ENCODE results near the gene TUBG1. TPM values are rescaled to one million over a fixed set of nuclear protein-coding genes. Genes with fewer than 3 reads are reported as not detected.

The TUBG1 gene
- 10.8 and 11.5 TPM in 2 replicates for total RNA-seq

DNA sequence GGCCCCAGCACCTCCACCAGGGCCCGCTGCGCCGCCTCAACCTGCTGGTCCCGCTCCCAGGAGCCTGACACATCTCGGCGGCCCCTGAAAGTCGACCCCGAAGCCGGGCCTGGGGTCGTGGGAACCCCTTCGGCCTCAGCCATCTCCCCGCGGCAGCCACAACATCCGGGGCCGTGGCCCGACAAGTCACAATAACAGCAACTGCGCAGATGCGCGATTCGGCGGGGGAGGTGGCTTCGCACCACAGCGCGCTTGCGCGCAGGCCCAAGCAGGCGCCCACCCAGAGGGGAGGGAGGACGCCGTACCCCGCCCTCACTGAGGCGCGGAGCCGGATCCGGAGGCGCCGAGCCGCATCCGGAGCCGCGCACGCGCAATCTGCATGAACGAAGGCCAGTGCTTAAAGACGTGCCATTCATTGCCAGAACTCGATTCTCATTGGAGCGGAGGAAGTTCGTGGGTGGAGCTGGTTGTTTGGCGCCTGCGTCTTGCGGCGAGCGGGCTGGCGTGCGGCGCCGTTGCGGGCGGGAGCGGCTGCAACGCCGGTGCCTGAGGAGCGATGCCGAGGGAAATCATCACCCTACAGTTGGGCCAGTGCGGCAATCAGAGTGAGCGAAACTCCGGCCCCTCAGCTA is at the start of gene TUBG1, which contains the start of gene RETREG3:
TUBG1 (plus strand) TSS at position 502 of the 632 bp plus-strand sequence; CDS start at position 557, 55 bp downstream.
RETREG3 (minus strand) TSS at position 193 of the 632 bp plus-strand sequence; CDS start at position 143, 50 bp downstream.

DNA sequence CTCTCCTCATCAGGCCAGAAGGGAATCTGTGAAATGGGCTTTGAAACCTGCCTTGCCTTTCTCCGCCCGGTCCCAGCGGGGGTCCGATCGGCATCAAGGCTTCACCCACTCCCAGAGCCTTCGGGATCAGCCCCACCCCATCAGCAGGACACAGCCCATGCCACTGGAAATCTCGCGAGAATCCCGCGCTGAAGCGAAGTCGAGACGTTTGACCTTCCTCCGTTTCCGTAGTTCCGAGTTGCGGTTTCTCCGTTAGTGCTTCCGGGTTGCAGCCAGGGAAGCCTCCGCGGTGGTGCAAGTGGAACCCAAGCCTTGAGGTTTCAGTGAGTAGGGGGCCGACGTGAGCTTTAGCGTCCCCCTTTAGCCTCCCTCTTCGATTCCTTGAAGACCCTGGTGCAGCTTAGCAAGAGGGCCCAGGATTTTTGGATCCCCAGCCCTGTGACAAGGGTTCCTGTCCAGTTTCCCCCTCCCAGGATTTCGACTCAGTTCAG is 47.5 kb upstream of the TUBG1 start, which contains the start of gene COASY:
COASY (plus strand) TSS at position 252 of the 491 bp plus-strand sequence. CDS start 475 bp downstream, outside the sequence.

DNA sequence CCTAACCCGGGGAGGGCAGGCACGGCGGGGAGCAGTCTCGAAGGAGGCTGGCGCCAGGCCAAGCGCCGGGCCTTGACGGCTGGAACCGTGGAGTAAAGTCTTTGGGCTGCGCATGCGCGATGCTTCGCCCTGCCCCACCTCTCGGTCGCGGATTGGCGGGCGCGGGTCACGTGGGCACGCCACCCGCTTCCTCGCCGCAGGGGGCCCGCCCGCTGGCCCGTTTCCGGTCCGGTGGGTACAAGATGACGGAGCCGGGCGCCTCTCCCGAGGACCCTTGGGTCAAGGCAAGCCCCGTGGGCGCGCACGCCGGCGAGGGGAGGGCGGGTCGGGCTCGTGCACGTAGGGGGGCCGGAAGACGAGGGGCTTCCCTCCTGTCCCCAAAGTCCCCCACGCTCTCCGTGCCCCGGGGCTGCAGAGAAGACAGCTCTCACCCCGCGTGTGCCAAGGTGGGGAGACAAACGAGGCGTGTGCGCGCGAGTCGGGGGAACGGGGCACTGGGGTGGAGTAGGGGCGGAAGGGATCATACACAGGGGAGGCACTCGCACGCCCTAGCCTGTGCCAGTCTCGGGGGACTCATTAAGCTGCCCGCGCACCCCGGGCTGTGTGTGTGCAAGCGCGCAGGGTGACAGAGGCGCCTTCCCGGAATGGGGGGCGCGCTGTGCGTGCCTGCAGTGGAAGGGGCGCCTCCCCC is 42.5 kb upstream of the TUBG1 start, which contains the start of gene MLX:
MLX (plus strand) TSS at position 218 of the 691 bp plus-strand sequence; CDS start at position 243, 25 bp downstream.

DNA sequence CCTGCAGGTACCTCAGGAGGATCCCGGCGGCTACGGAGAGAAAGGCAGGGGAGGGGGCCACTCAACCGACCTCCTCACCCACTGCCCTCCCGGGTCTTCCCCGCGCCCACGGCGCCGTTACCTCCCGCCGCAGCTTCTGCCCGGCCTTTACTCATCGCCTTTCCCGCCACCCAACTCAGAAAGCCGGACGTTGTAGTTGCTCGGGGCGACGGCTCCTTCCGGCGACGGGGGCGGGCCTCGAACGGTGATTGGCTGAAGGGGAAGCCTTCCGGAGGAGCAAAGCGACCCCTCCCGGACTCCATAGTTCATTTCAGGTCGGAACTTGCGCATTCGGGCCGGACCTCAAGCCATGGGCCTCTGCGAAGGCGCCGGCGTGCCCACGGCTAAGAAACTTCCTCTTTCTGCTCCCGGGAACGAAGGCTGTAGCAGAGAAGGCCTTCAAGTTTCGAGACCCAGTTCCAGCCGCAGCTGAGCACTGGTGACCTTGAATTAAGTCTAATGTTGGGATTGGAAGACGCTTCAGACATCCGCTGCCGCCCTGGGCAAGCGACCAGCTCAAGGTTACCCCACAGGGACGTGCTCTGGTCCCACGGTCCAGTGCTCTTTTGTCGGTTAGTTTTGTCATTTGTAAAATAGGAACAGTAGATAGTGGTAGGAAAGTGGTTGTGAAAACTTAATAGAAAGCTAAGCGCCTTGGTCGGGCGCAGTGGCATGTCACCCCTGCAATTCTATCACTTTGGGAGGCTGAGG is 31.8 kb upstream of the TUBG1 start, which contains the start of gene PSMC3IP:
PSMC3IP (minus strand) TSS at position 198 of the 750 bp plus-strand sequence; CDS start at position 155, 43 bp downstream.

DNA sequence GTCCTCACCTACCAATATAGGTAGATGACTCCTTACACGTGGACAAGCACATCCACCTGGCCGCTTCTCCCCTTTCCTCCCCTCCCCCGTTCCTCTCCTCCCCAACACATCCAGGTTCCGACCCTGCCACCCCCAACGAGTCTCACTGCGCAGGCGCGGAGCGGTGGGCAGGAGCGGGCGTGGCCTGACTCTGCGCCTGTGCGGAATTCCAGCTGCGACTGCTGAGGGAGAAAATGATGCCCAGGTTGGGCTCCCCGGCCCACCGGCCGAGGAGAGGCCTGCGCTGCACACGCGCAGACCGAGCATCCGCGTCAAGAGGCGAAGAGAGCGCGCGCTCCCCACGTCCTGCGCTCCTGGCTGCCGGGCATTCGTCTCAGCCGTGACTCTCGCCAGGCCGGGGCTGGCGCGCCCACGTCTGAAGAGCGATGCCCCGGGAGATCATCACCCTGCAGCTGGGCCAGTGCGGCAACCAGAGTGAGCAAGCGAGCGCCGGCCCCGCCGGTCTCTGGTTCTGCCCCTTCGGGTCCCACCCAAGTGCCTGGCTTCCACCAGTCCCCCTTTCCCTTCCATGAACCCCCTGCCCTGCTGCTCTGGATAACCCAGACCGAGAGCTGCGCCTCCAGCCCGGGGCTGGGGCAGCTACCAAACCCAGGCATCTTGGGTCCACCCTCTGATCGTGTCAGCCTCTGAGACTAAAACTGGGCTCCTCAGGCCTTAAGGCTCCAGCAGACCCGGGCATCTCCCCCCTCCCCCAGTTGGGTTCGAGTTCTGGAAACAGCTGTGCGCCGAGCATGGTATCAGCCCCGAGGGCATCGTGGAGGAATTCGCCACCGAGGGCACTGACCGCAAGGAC is 49.8 kb downstream of the TUBG1 start, which contains the start of gene TUBG2:
TUBG2 (plus strand) TSS at position 206 of the 853 bp plus-strand sequence; CDS start at position 426, 220 bp downstream.

Other genes with a start within 250 kb of the TUBG1 start
- 91.7 and 93.9 TPM in 2 replicates for gene STAT3, start 221.2 kb upstream of the TUBG1 start, total RNA-seq
- 384 and 454 TPM in 2 replicates for gene CAVIN1, start 186.4 kb upstream of the TUBG1 start, total RNA-seq
- 17.2 and 18.1 TPM in 2 replicates for gene ATP6V0A1, start 150.8 kb upstream of the TUBG1 start, total RNA-seq
- 23.3 and 32.3 TPM in 2 replicates for gene NAGLU, start 73.4 kb upstream of the TUBG1 start, total RNA-seq
- 0.76 and 1.4 TPM in 2 replicates for gene HSD17B1, start 56.8 kb upstream of the TUBG1 start, total RNA-seq
- gene COASY, start 47.5 kb upstream of the TUBG1 start, total RNA-seq: 7.5 and 9.0 TPM in 2 replicates
- 30.3 and 34.1 TPM in 2 replicates for gene MLX, start 42.6 kb upstream of the TUBG1 start, total RNA-seq
- gene PSMC3IP, start 32.0 kb upstream of the TUBG1 start, total RNA-seq: 1.1 and 1.3 TPM in 2 replicates
- gene RETREG3, start 309 bp upstream of the TUBG1 start, total RNA-seq: 65.7 and 83.3 TPM in 2 replicates
- gene TUBG2, start 49.6 kb downstream of the TUBG1 start, total RNA-seq: 4.2 and 5.4 TPM in 2 replicates
- gene PLEKHH3, start 67.3 kb downstream of the TUBG1 start, total RNA-seq: 13.0 and 16.8 TPM in 2 replicates
- gene CCR10, start 72.2 kb downstream of the TUBG1 start, total RNA-seq: 2.4 and 3.9 TPM in 2 replicates
- gene CNTNAP1, start 72.8 kb downstream of the TUBG1 start, total RNA-seq: 6.7 and 9.9 TPM in 2 replicates
- gene EZH1, start 135.4 kb downstream of the TUBG1 start, total RNA-seq: 12.4 and 13.8 TPM in 2 replicates
- gene RAMP2, start 151.5 kb downstream of the TUBG1 start, total RNA-seq: 15.6 and 21.5 TPM in 2 replicates
- gene VPS25, start 163.8 kb downstream of the TUBG1 start, total RNA-seq: 42.3 and 46.2 TPM in 2 replicates
- 0.54 and 1.5 TPM in 2 replicates for gene WNK4, start 170.9 kb downstream of the TUBG1 start, total RNA-seq
- 63.1 and 74.3 TPM in 2 replicates for gene COA3, start 189.0 kb downstream of the TUBG1 start, total RNA-seq
- not detected in 2 replicates for gene CNTD1, start 189.2 kb downstream of the TUBG1 start, total RNA-seq
- 143 and 162 TPM in 2 replicates for gene BECN1, start 214.6 kb downstream of the TUBG1 start, total RNA-seq
- gene PSME3, start 223.7 kb downstream of the TUBG1 start, total RNA-seq: 48.9 and 65.9 TPM in 2 replicates
- gene AOC2, start 234.9 kb downstream of the TUBG1 start, total RNA-seq: 0.22 and 0.43 TPM in 2 replicates
- 0.33 and 0.43 TPM in 2 replicates for gene AOC3, start 241.5 kb downstream of the TUBG1 start, total RNA-seq